K562 (cell line): ENCODE measurements around the gene SMPDL3B. TPM values are rescaled to one million over a fixed set of nuclear protein-coding genes. Genes with fewer than 3 reads are reported as not detected.

Experiments used
- ATAC-seq: fragments of 200-7000 bp; cut with Tn5 transposase; 3 replicates; pipeline ENCODE4 v1.9.1; 2020; ENCODE audit warnings: moderate library complexity
- BruUV-seq: library from RNA; stranded (reverse); fragments of 400-500 nt; replicated peaks from 2 replicates; lab custom pipeline; 2021; lab: Mats Ljungman, UMichigan
- CTCF ChIA-PET: fragments of 300-600 bp; formaldehyde crosslinking; extraction: SDS; loops from one replicate; lab custom pipeline; 2021; ENCODE audit warnings: low intra/inter-chr PET ratio; lab: Yijun Ruan, JAX
- POLR2A ChIA-PET: fragments of 300-600, 350-650 bp; sonication (Branson Sonifier 250); formaldehyde crosslinking; extraction: SDS; loops from one replicate; lab custom pipeline; 2021; ENCODE audit warnings: antibody characterized with exemption, inconsistent platforms; lab: Yijun Ruan, JAX
- DNase-seq, 4 experiments: peaks; one replicate each; pipeline versions ENCODE4 v3.0.0 to v3.0.0-alpha.2; 2011 to 2018; ENCODE audit warnings: low spot score in 3 of 4, mixed read lengths in 3 of 4; ENCODE audit errors: extremely low read depth in 1 of 4
- FAIRE-seq: peaks from 2 replicates; lab custom pipeline; 2011; peaks lifted over from hg19 to GRCh38; lab: Jason Lieb, UNC
- H2AFZ ChIP-seq: 2 replicates; pipeline ENCODE4 v1.6.0; 2011; ENCODE audit warnings: low read depth, low read length, control low read depth, inconsistent platforms
- H3K27ac ChIP-seq: fragments of 200-600 bp; 3 replicates; pipeline ENCODE4 v1.8.0; 2011; ENCODE audit warnings: low read depth, mild to moderate bottlenecking, control low read depth, inconsistent platforms, low read length, moderate library complexity, mixed read lengths; ENCODE audit errors: extremely low read depth
- H3K27me3 ChIP-seq, 2 experiments: fragments of 300-600 bp in 1 of 2; 2 replicates in 1 of 2; 3 replicates in 1 of 2; pipeline versions ENCODE4 v1.6.0 to v1.8.0; 2011; ENCODE audit warnings: inconsistent platforms in 2 of 2, low read length in 2 of 2, mild to moderate bottlenecking in 1 of 2, mixed read lengths in 1 of 2, moderate library complexity in 1 of 2; ENCODE audit not compliant: control insufficient read depth in 2 of 2, insufficient read depth in 2 of 2
- H3K36me3 ChIP-seq: fragments of 300-600 bp; 3 replicates; pipeline ENCODE4 v1.8.0; 2011; ENCODE audit warnings: mild to moderate bottlenecking, low read length, inconsistent platforms; ENCODE audit not compliant: control insufficient read depth, insufficient read depth
- H3K4me1 ChIP-seq, 2 experiments: fragments of 200-600 bp in 1 of 2; replicated peaks in 1 of 2; 2 replicates in 1 of 2; 3 replicates in 1 of 2; pipeline versions ENCODE4 v1.5.1 to v1.8.0; 2011; ENCODE audit warnings: inconsistent platforms in 2 of 2, low read length in 2 of 2, mild to moderate bottlenecking in 1 of 2, mixed read lengths in 1 of 2, moderate library complexity in 1 of 2; ENCODE audit not compliant: control insufficient read depth in 2 of 2, insufficient read depth in 2 of 2
- H3K4me2 ChIP-seq: 2 replicates; pipeline ENCODE4 v1.6.1; 2011; ENCODE audit warnings: low read length, control low read depth, inconsistent platforms, mixed read lengths; ENCODE audit not compliant: insufficient read depth
- H3K4me3 ChIP-seq: fragments of 200-600 bp; sonication (generic), shearing (Covaris generic); 2 replicates; pipeline ENCODE4 v1.5.1; 2016; ENCODE audit warnings: control low read depth, inconsistent platforms
- H3K79me2 ChIP-seq: fragments of 200-600 bp; 3 replicates; pipeline ENCODE4 v1.8.0; 2011; ENCODE audit warnings: low read length, inconsistent platforms; ENCODE audit not compliant: control insufficient read depth, insufficient read depth
- H3K9ac ChIP-seq, 2 experiments: 2 replicates each; pipeline versions ENCODE4 v1.6.0 to v1.6.1; 2011; ENCODE audit warnings: low read depth in 2 of 2, low read length in 2 of 2, control low read depth in 1 of 2, inconsistent platforms in 1 of 2, mild to moderate bottlenecking in 1 of 2, mixed read lengths in 1 of 2; ENCODE audit not compliant: insufficient read depth in 1 of 2
- H3K9me1 ChIP-seq: one replicate; pipeline ENCODE4 v1.6.0; 2011; ENCODE audit warnings: inconsistent platforms, mild to moderate bottlenecking, low read length, moderate library complexity; ENCODE audit not compliant: control insufficient read depth, insufficient read depth
- H3K9me3 ChIP-seq: replicated peaks from 2 replicates; pipeline ENCODE4 v1.5.1; 2011; ENCODE audit warnings: low read depth, low read length, inconsistent platforms; ENCODE audit not compliant: control insufficient read depth, insufficient read depth
- H4K20me1 ChIP-seq: replicated peaks from 2 replicates; pipeline ENCODE4 v1.6.1; 2011; ENCODE audit warnings: low read length, inconsistent platforms, mixed read lengths; ENCODE audit not compliant: control insufficient read depth, insufficient read depth
- ARID4B ChIP-seq: sonication (generic); formaldehyde crosslinking; IDR thresholded peaks from 2 replicates; pipeline ENCODE4 v1.8.0; 2022; ENCODE audit warnings: mild to moderate bottlenecking, missing genetic modification reagents
- E2F1 ChIP-seq: sonication (generic); formaldehyde crosslinking; IDR thresholded peaks from 2 replicates; pipeline ENCODE4 v1.8.1; 2023; ENCODE audit warnings: mild to moderate bottlenecking, missing genetic modification reagents, moderate library complexity
- E2F8 ChIP-seq: fragments of 450-650 bp; IDR thresholded peaks from 2 replicates; pipeline ENCODE4 v1.7.1; 2018; ENCODE audit warnings: mild to moderate bottlenecking, low read depth; ENCODE audit not compliant: partially characterized antibody
- ESRRB ChIP-seq: fragments of 250-450 bp; sonication (Bioruptor Pico); IDR thresholded peaks from 2 replicates; pipeline ENCODE4 v1.5.0; 2020; ENCODE audit warnings: mild to moderate bottlenecking, moderate library complexity, borderline replicate concordance
- HIVEP1 ChIP-seq: fragments of 250-450 bp; sonication (Bioruptor Pico); IDR thresholded peaks from 2 replicates; pipeline ENCODE4 v1.4.0; 2020; ENCODE audit warnings: mild to moderate bottlenecking
- SMAD4 ChIP-seq: fragments of 250-450 bp; sonication (Bioruptor Pico); conservative IDR thresholded peaks from 2 replicates; pipeline ENCODE4 v1.8.0; 2021; ENCODE audit warnings: inconsistent platforms, mild to moderate bottlenecking, moderate library complexity
- WGBS: fragments of 100-300 bp; shearing (Covaris generic); methylation state at CpG from one replicate; pipeline ENCODE4 v1.1.6; 2016; ENCODE audit warnings: low coverage, mixed read lengths; ENCODE audit not compliant: insufficient coverage; ENCODE audit errors: missing lambda C conversion rate; 5-methylcytosine and 5-hydroxymethylcytosine counted together
- in situ Hi-C: fragments of 300-500 bp; cut with MboI; formaldehyde crosslinking; loops from 4 replicates; pipeline ENCODE4 v1.15.0; 2018; ENCODE audit warnings: inconsistent platforms, mixed read lengths
- intact Hi-C: fragments of 100-400 bp; cut with micrococcal nuclease; formaldehyde crosslinking; loops from 2 replicates; pipeline ENCODE4 v1.14.2; 2022
- polyA plus RNA-seq, 8 experiments: library from polyadenylated mRNA; depleted of rRNA in 4 of 8; stranded (reverse) in 5 of 8; unstranded in 3 of 8; fragments of >200 nt; fragmentation: Nextera tagmentation in 2 of 8; fragmentation: Illumina TruSeq in 1 of 8; extraction: Ambion mirVana in 2 of 8; extraction: Trizol in 1 of 8; gene quantifications; 2 replicates each; pipeline versions ENCODE4 v1.2.1 to v1.2.3, GENCODE V29; 2011 to 2014; ENCODE audit warnings: inconsistent platforms in 1 of 8, missing spikeins in 1 of 8
- total RNA-seq, 7 experiments: library from RNA; depleted of rRNA in 6 of 7; stranded (reverse); fragments of >200 nt in 6 of 7; fragmentation: Illumina TruSeq in 2 of 7; extraction: Trizol in 2 of 7; gene quantifications; 2 replicates each; pipeline versions ENCODE4 v1.2.1 to v1.2.3, GENCODE V29; 2011 to 2021; ENCODE audit warnings: low replicate concordance in 1 of 7

SMPDL3B gene
- total and polyA plus RNA-seq, 9 of the 15 experiments (the other 6 are each of a cell fraction or from before 2014, with no cell fraction given), result 0.07 to 1.2 (median 0.73) TPM

GRCh38 chr1:27955076-27955475 lies 20.3 kb downstream of the SMPDL3B start:
- Histone ChIP-seq H3K4me1 (peaks cover 10 to 19% of the 10 kb centered on the region in 2 experiments), H3K9me3 (no peaks in the 10 kb centered on the region), H3K4me2 (no peak overlapping the region), H3K79me2 (no peaks in the 10 kb centered on the region), H3K9me1 (no peaks in the 10 kb centered on the region), H3K4me3 (no peak overlapping the region), H3K27ac (no peak overlapping the region), H2AFZ (no peak overlapping the region), H4K20me1 (no peaks in the 10 kb centered on the region; the same call in 1 of the 2 replicates), H3K9ac (no peak overlapping the region; a peak in 1 of 4 replicates), H3K27me3 (peaks cover 2 to 13% of the 10 kb centered on the region in 2 experiments; a peak in 2 of 5 replicates), H3K36me3 (no peaks in the 10 kb centered on the region)
- BruUV-seq, result no TSS peak
- WGBS, result 19% methylated on average over 6 of the region's 6 CpGs
- in situ Hi-C loops (no loop called here), intact Hi-C loops (no loop called here)
- TF ChIP-seq ARID4B (CRISPR knock-in tag), result no peak
- TF ChIP-seq E2F1 (CRISPR knock-in tag), result no peak
- TF ChIP-seq HIVEP1 (CRISPR knock-in tag), result no peak
- no peak for TF ChIP-seq SMAD4 (CRISPR knock-in tag)
- TF ChIP-seq E2F8, result no peak
- TF ChIP-seq ESRRB, result no peak
- no peak for DNase-seq
- POLR2A ChIA-PET, result interaction anchor here (0.8 to 1.5 kb wide), 5 partner anchors 9 to 19 kb away, joined by 3 to 6 read pairs (median 3); no protein-coding TSS in a partner anchor
- CTCF ChIA-PET, result interaction anchor here (0.6 kb wide), 1 partner anchor 15 kb away, joined by 4 read pairs; no protein-coding TSS in a partner anchor
- no peak for ATAC-seq
- FAIRE-seq, result no peak
